Astrocyte (in vitro differentiated cells and primary cell): ENCODE measurements around the gene KIF15. TPM values are rescaled to one million over a fixed set of nuclear protein-coding genes. Genes with fewer than 3 reads are reported as not detected.

Experiments
- DNase-seq: peaks from one replicate; pipeline ENCODE4 v3.0.0-alpha.2; 2010; ENCODE audit warnings: low read depth
- FAIRE-seq: peaks from 2 replicates; lab custom pipeline; 2011; peaks lifted over from hg19 to GRCh38; lab: Jason Lieb, UNC
- H2AFZ ChIP-seq: 2 replicates; pipeline ENCODE4 v1.6.0; 2012; ENCODE audit warnings: low read depth, low read length, inconsistent platforms
- H3K27ac ChIP-seq: 2 replicates; pipeline ENCODE4 v1.5.1; 2011; ENCODE audit warnings: low read depth, low read length, inconsistent platforms
- H3K27me3 ChIP-seq: 2 replicates; pipeline ENCODE4 v1.6.0; 2011; ENCODE audit warnings: low read length, inconsistent platforms; ENCODE audit not compliant: insufficient read depth
- H3K36me3 ChIP-seq: 2 replicates; pipeline ENCODE4 v1.5.1; 2011; ENCODE audit warnings: low read length, inconsistent platforms; ENCODE audit not compliant: insufficient read depth
- H3K4me1 ChIP-seq: 2 replicates; pipeline ENCODE4 v1.5.1; 2011; ENCODE audit warnings: low read length, inconsistent platforms; ENCODE audit not compliant: insufficient read depth
- H3K4me2 ChIP-seq: 2 replicates; pipeline ENCODE4 v1.6.0; 2012; ENCODE audit warnings: low read length, inconsistent platforms
- H3K4me3 ChIP-seq: 2 replicates; pipeline ENCODE4 v1.5.1; 2011; ENCODE audit warnings: low read depth, mild to moderate bottlenecking, low read length, inconsistent platforms; ENCODE audit not compliant: insufficient read depth
- H3K79me2 ChIP-seq: 2 replicates; pipeline ENCODE4 v1.6.0; 2012; ENCODE audit warnings: mild to moderate bottlenecking, low read length, inconsistent platforms; ENCODE audit not compliant: insufficient read depth
- H3K9ac ChIP-seq: 2 replicates; pipeline ENCODE4 v1.6.0; 2012; ENCODE audit warnings: mild to moderate bottlenecking, low read length, inconsistent platforms
- H3K9me3 ChIP-seq: 2 replicates; pipeline ENCODE4 v1.5.1; 2012; ENCODE audit warnings: low read depth, mild to moderate bottlenecking, low read length, inconsistent platforms; ENCODE audit not compliant: insufficient read depth
- H4K20me1 ChIP-seq: 2 replicates; pipeline ENCODE4 v1.6.0; 2012; ENCODE audit warnings: low read length, inconsistent platforms; ENCODE audit not compliant: insufficient read depth
- H3K27ac Mint-ChIP-seq: one replicate; pipeline ENCODE4 v1.8.0; 2021; ENCODE audit warnings: mild to moderate bottlenecking, mixed read lengths; ENCODE audit not compliant: unreplicated experiment
- H3K27me3 Mint-ChIP-seq: one replicate; pipeline ENCODE4 v1.8.0; 2021; ENCODE audit warnings: low read depth, mixed read lengths; ENCODE audit not compliant: unreplicated experiment
- H3K36me3 Mint-ChIP-seq: one replicate; pipeline ENCODE4 v1.8.0; 2021; ENCODE audit warnings: low read depth, mixed read lengths; ENCODE audit not compliant: unreplicated experiment
- H3K4me1 Mint-ChIP-seq: one replicate; pipeline ENCODE4 v1.8.0; 2021; ENCODE audit warnings: low read depth, mixed read lengths; ENCODE audit not compliant: unreplicated experiment
- H3K4me3 Mint-ChIP-seq: one replicate; pipeline ENCODE4 v1.8.0; 2021; ENCODE audit warnings: mild to moderate bottlenecking, moderate library complexity, mixed read lengths; ENCODE audit not compliant: unreplicated experiment
- H3K9me3 Mint-ChIP-seq: one replicate; pipeline ENCODE4 v1.8.0; 2021; ENCODE audit warnings: mild to moderate bottlenecking, mixed read lengths; ENCODE audit not compliant: unreplicated experiment
- CTCF ChIP-seq: IDR thresholded peaks from 2 replicates; pipeline ENCODE4 v1.5.1; 2011; ENCODE audit warnings: low read depth, mild to moderate bottlenecking, inconsistent platforms, low read length, moderate library complexity; ENCODE audit not compliant: insufficient read depth
- EZH2 ChIP-seq: IDR thresholded peaks from 2 replicates; pipeline ENCODE4 v1.6.1; 2012; ENCODE audit warnings: mild to moderate bottlenecking, low read length, inconsistent platforms; ENCODE audit not compliant: insufficient read depth
- total RNA-seq: library from RNA; stranded (reverse); gene quantifications from 2 replicates; pipeline ENCODE4 v1.2.1, GENCODE V29; 2021

Gene KIF15
- total RNA-seq, 1 donor from 2014 or later: 1.5 TPM

GRCh38 chr3:44870375-44871061 is 108.9 kb downstream of the KIF15 start:
- Histone ChIP-seq H3K79me2 (no peaks in the 10 kb centered on the region), H3K27me3 (no peaks in the 10 kb centered on the region), H3K36me3 (peaks cover 2% of the 10 kb centered on the region), H3K4me2 (no peak overlapping the region), H2AFZ (no peak overlapping the region), H3K9ac (no peak overlapping the region), H3K9me3 (no peaks in the 10 kb centered on the region), H3K4me1 (no peaks in the 10 kb centered on the region), H3K27ac (no peak overlapping the region), H3K4me3 (no peak overlapping the region), H4K20me1 (no peaks in the 10 kb centered on the region)
- no peak for TF ChIP-seq EZH2
- TF ChIP-seq CTCF: no peak
- Mint-ChIP-seq H3K27me3 (no peaks in the 10 kb centered on the region), H3K36me3 (peaks cover 12% of the 10 kb centered on the region), H3K27ac (no peak overlapping the region), H3K4me3 (no peak overlapping the region), H3K9me3 (no peaks in the 10 kb centered on the region), H3K4me1 (no peaks in the 10 kb centered on the region)
- FAIRE-seq (no peak), DNase-seq (no peak)

GRCh38 chr3:44874308-44874707 is 112.7 kb downstream of the KIF15 start, which contains the start of gene TGM4:
TSS of gene TGM4 (plus strand) at chr3:44874608. CDS start at chr3:44874679, 71 bp downstream.
- no peak within 1 kb of the TSS for H3K27ac Mint-ChIP-seq
- no peak within 1 kb of the TSS for H2AFZ ChIP-seq
- no peak within 1 kb of the TSS for H3K27ac ChIP-seq
- H3K79me2 ChIP-seq: no peaks in the 10 kb centered on the region
- H3K4me3 Mint-ChIP-seq: no peak within 1 kb of the TSS
- TF ChIP-seq EZH2 (no peak), CTCF (no peak)
- H3K36me3 ChIP-seq: no peaks in the 10 kb centered on the region
- H3K4me1 ChIP-seq: no peaks in the 10 kb centered on the region
- H3K36me3 Mint-ChIP-seq: peaks cover 4% of the 10 kb centered on the region
- DNase-seq: no peak
- H3K4me3 ChIP-seq: no peak within 1 kb of the TSS
- no peaks in the 10 kb centered on the region for H3K27me3 ChIP-seq
- no peaks in the 10 kb centered on the region for H3K4me1 Mint-ChIP-seq
- no peaks in the 10 kb centered on the region for H3K9me3 Mint-ChIP-seq
- no peak within 1 kb of the TSS for H3K4me2 ChIP-seq
- no peaks in the 10 kb centered on the region for H3K27me3 Mint-ChIP-seq
- H4K20me1 ChIP-seq: no peaks in the 10 kb centered on the region
- H3K9me3 ChIP-seq: no peaks in the 10 kb centered on the region
- FAIRE-seq: no peak
- H3K9ac ChIP-seq: no peak within 1 kb of the TSS

GRCh38 chr3:44875596-44875995 is 114.0 kb downstream of the KIF15 start:
- DNase-seq: no peak
- TF ChIP-seq CTCF (no peak), EZH2 (no peak)
- no peak for FAIRE-seq
- Histone ChIP-seq H3K4me3 (no peak overlapping the region), H3K9me3 (no peaks in the 10 kb centered on the region), H3K27ac (no peak overlapping the region), H3K4me1 (no peaks in the 10 kb centered on the region), H3K27me3 (no peaks in the 10 kb centered on the region), H4K20me1 (no peaks in the 10 kb centered on the region), H3K36me3 (no peaks in the 10 kb centered on the region), H3K9ac (no peak overlapping the region), H2AFZ (no peak overlapping the region), H3K4me2 (no peak overlapping the region), H3K79me2 (no peaks in the 10 kb centered on the region)
- no peaks in the 10 kb centered on the region for H3K27me3 Mint-ChIP-seq
- peaks cover 2% of the 10 kb centered on the region for H3K4me1 Mint-ChIP-seq
- no peak overlapping the region for H3K4me3 Mint-ChIP-seq
- H3K9me3 Mint-ChIP-seq: no peaks in the 10 kb centered on the region
- peaks cover 4% of the 10 kb centered on the region for H3K36me3 Mint-ChIP-seq
- no peak overlapping the region for H3K27ac Mint-ChIP-seq
